DND-41 (cell line): ENCODE results near the gene CPA2.

Experiments used
- ATAC-seq: fragments of 200-7000 bp; cut with Tn5 transposase; 3 replicates; pipeline ENCODE4 v1.9.1; 2021; ENCODE audit warnings: low read depth; ENCODE audit not compliant: insufficient read depth
- DNase-seq: peaks from one replicate; pipeline ENCODE4 v3.0.0-alpha.2; 2020
- H2AFZ ChIP-seq: 2 replicates; pipeline ENCODE4 v1.6.0; 2012; ENCODE audit warnings: low read depth, low read length
- H3K27ac ChIP-seq: 2 replicates; pipeline ENCODE4 v1.5.1; 2012; ENCODE audit warnings: low read length, inconsistent platforms
- H3K27me3 ChIP-seq: fragments of 200-600 bp; sonication (generic); 2 replicates; pipeline ENCODE4 v1.6.0; 2012; ENCODE audit warnings: low read length, mild to moderate bottlenecking, inconsistent platforms; ENCODE audit not compliant: insufficient read depth, poor library complexity
- H3K36me3 ChIP-seq: 2 replicates; pipeline ENCODE4 v1.5.1; 2012; ENCODE audit warnings: low read length, inconsistent platforms; ENCODE audit not compliant: insufficient read depth
- H3K4me1 ChIP-seq: 2 replicates; pipeline ENCODE4 v1.5.1; 2012; ENCODE audit warnings: mild to moderate bottlenecking, low read length; ENCODE audit not compliant: insufficient read depth
- H3K4me2 ChIP-seq: 2 replicates; pipeline ENCODE4 v1.6.0; 2012; ENCODE audit warnings: mild to moderate bottlenecking, moderate library complexity, low read length, inconsistent platforms; ENCODE audit not compliant: insufficient read depth
- H3K4me3 ChIP-seq, 2 experiments: fragments of 200-600 bp in 1 of 2; shearing (Covaris generic) in 1 of 2; 2 replicates each; pipeline ENCODE4 v1.5.1; 2012 to 2016; ENCODE audit warnings: inconsistent platforms in 2 of 2, low read length in 2 of 2, mild to moderate bottlenecking in 2 of 2, low read depth in 1 of 2, moderate library complexity in 1 of 2
- H3K79me2 ChIP-seq: 2 replicates; pipeline ENCODE4 v1.6.0; 2012; ENCODE audit warnings: low read length, inconsistent platforms; ENCODE audit not compliant: insufficient read depth
- H3K9ac ChIP-seq: 2 replicates; pipeline ENCODE4 v1.6.0; 2012; ENCODE audit warnings: low read depth, mild to moderate bottlenecking, inconsistent platforms, low read length, moderate library complexity
- H3K9me3 ChIP-seq: 2 replicates; pipeline ENCODE4 v1.5.1; 2012; ENCODE audit warnings: low read length, moderate library complexity, mild to moderate bottlenecking, inconsistent platforms; ENCODE audit not compliant: insufficient read depth, severe bottlenecking
- H4K20me1 ChIP-seq: 2 replicates; pipeline ENCODE4 v1.6.0; 2012; ENCODE audit warnings: low read length; ENCODE audit not compliant: insufficient read depth
- CTCF ChIP-seq: IDR thresholded peaks from 2 replicates; pipeline ENCODE4 v1.5.1; 2012; ENCODE audit warnings: borderline replicate concordance, low read length, moderate library complexity, mild to moderate bottlenecking; ENCODE audit not compliant: poor library complexity, severe bottlenecking; ENCODE audit errors: extremely low read depth
- EZH2 ChIP-seq: IDR thresholded peaks from 3 replicates; pipeline ENCODE4 v1.6.1; 2012; ENCODE audit warnings: borderline replicate concordance, low read depth, mild to moderate bottlenecking, moderate library complexity, low read length, inconsistent platforms; ENCODE audit not compliant: severe bottlenecking

Gene CPA2

GRCh38 chr7:130298544-130299326 lies 32.1 kb downstream of the CPA2 start:
- Histone ChIP-seq H3K4me1 (no peaks in the 10 kb centered on the region), H2AFZ (no peak overlapping the region), H3K79me2 (no peaks in the 10 kb centered on the region), H3K9me3 (no peaks in the 10 kb centered on the region), H3K36me3 (no peaks in the 10 kb centered on the region), H4K20me1 (no peaks in the 10 kb centered on the region), H3K9ac (no peak overlapping the region), H3K4me3 (no peak overlapping the region), H3K27me3 (peaks cover 15% of the 10 kb centered on the region), H3K27ac (no peak overlapping the region), H3K4me2 (no peak overlapping the region)
- DNase-seq, result no peak
- ATAC-seq, result no peak
- no peak for TF ChIP-seq CTCF
- TF ChIP-seq EZH2, result no peak

- H3K79me2 ChIP-seq, result no peaks in the 10 kb centered on the region
- no peaks in the 10 kb centered on the region for H3K36me3 ChIP-seq
- no peaks in the 10 kb centered on the region for H3K9me3 ChIP-seq
- H4K20me1 ChIP-seq, result no peaks in the 10 kb centered on the region
- no peak overlapping the region for H2AFZ ChIP-seq
- no peak overlapping the region for H3K9ac ChIP-seq
- peaks cover 15% of the 10 kb centered on the region for H3K27me3 ChIP-seq
- H3K4me2 ChIP-seq, result no peak overlapping the region
- no peak for ATAC-seq
- no peaks in the 10 kb centered on the region for H3K4me1 ChIP-seq
- H3K27ac ChIP-seq, result no peak overlapping the region
- no peak overlapping the region for H3K4me3 ChIP-seq
- TF ChIP-seq EZH2, result no peak
- no peak for TF ChIP-seq CTCF
- no peak for DNase-seq
Measured at GRCh38 chr7:130299866-130300265, 33.2 kb downstream of the CPA2 start.

GRCh38 chr7:130301501-130302020 lies 34.9 kb downstream of the CPA2 start:
- Histone ChIP-seq H3K9me3 (no peaks in the 10 kb centered on the region), H3K9ac (no peak overlapping the region), H3K4me1 (no peaks in the 10 kb centered on the region), H3K27me3 (peaks cover 15% of the 10 kb centered on the region), H3K4me2 (no peak overlapping the region), H4K20me1 (no peaks in the 10 kb centered on the region), H3K36me3 (no peaks in the 10 kb centered on the region), H3K27ac (no peak overlapping the region), H3K4me3 (no peak overlapping the region), H3K79me2 (no peaks in the 10 kb centered on the region), H2AFZ (no peak overlapping the region)
- no peak for ATAC-seq
- DNase-seq, result no peak
- TF ChIP-seq EZH2, result no peak
- TF ChIP-seq CTCF, result no peak

- Histone ChIP-seq H3K9ac (no peak overlapping the region), H3K27me3 (peaks cover 15% of the 10 kb centered on the region), H2AFZ (no peak overlapping the region), H4K20me1 (no peaks in the 10 kb centered on the region), H3K4me1 (no peaks in the 10 kb centered on the region), H3K4me3 (no peak overlapping the region), H3K36me3 (no peaks in the 10 kb centered on the region), H3K4me2 (no peak overlapping the region), H3K79me2 (no peaks in the 10 kb centered on the region), H3K9me3 (no peaks in the 10 kb centered on the region), H3K27ac (no peak overlapping the region)
- TF ChIP-seq CTCF (no peak), EZH2 (no peak)
- DNase-seq, result no peak
- ATAC-seq, result no peak
Measured at GRCh38 chr7:130302649-130303048, 36.0 kb downstream of the CPA2 start.
